ENCODE results near the gene IGLL5. TPM values are rescaled to one million over a fixed set of nuclear protein-coding genes. Genes with fewer than 3 reads are reported as not detected.

IGLL5 gene
- total and polyA plus RNA-seq, 5 donors from 2014 or later: 0.27 to 1.4 (median 0.39) TPM; not detected in 2

DNA sequence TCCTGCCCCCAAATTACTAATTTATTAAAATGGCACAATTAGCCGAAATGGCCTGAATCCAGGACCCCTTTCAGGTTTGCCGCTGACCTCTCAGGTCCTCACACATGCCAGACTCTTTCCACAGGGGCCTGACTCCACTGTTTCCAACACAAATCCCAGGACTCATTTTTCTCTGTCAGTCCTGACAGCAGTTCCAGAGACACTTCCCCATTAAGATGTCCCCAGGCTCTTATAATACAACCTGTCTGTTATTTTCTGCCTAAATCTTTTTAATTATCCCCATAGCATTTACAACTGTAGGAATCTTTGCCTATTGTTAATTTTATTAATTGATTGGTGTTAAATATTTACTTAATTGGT, 9.4 kb upstream of the IGLL5 start:
- no peak overlapping the region for H3K4me3 ChIP-seq (ENCODE audit: low read depth, low read length)
- H3K27ac ChIP-seq (ENCODE audit: insufficient read depth, low read length, poor library complexity, severe bottlenecking): no peak overlapping the region
- peaks cover 0 to 2% (median 0%) of the 10 kb centered on the region in 4 donors for H3K4me1 Mint-ChIP-seq
- peaks cover 4% of the 10 kb centered on the region for H3K36me3 Mint-ChIP-seq
- ATAC-seq (ENCODE audit: low read depth in 2 of 2): no peak
- no peaks in the 10 kb centered on the region for H3K4me1 ChIP-seq (ENCODE audit: control insufficient read depth, insufficient read depth, low read length, poor library complexity, severe bottlenecking)
- no peak overlapping the region for H3K27ac Mint-ChIP-seq
- H3K36me3 ChIP-seq (ENCODE audit: control insufficient read depth, insufficient read depth, low read length): no peaks in the 10 kb centered on the region
- DNase-seq: no peak
- H3K9me3 Mint-ChIP-seq: peaks cover 0 to 11% (median 0%) of the 10 kb centered on the region in 7 donors
- H3K27me3 ChIP-seq (ENCODE audit: control insufficient read depth, insufficient read depth, low read length): no peaks in the 10 kb centered on the region
- H3K4me3 Mint-ChIP-seq: no peak overlapping the region
- H3K9me3 ChIP-seq (ENCODE audit: control insufficient read depth in 2 of 2, low read length in 2 of 2): peaks cover 7 to 10% of the 10 kb centered on the region in 2 experiments
- H3K27me3 Mint-ChIP-seq: peaks cover 8% of the 10 kb centered on the region

GRCh38 chr22:22878801-22879674, 8.6 kb upstream of the IGLL5 start:
- Mint-ChIP-seq H3K27ac (peak overlapping the region in 2 of 3 donors; percentile 5 to 60), H3K9me3 (peaks cover 0 to 5% (median 0%) of the 10 kb centered on the region in 7 donors), H3K27me3 (peaks cover 12% of the 10 kb centered on the region), H3K4me3 (no peak overlapping the region), H3K36me3 (peaks cover 4% of the 10 kb centered on the region), H3K4me1 (peaks cover 0 to 3% (median under 1%) of the 10 kb centered on the region in 4 donors)
- no peak overlapping the region for H3K4me3 ChIP-seq (ENCODE audit: low read depth, low read length)
- no peak overlapping the region for H3K27ac ChIP-seq (ENCODE audit: insufficient read depth, low read length, poor library complexity, severe bottlenecking)
- no peaks in the 10 kb centered on the region for H3K36me3 ChIP-seq (ENCODE audit: control insufficient read depth, insufficient read depth, low read length)
- H3K9me3 ChIP-seq (ENCODE audit: control insufficient read depth in 2 of 2, low read length in 2 of 2): peaks cover 7 to 10% of the 10 kb centered on the region in 2 experiments
- ATAC-seq (ENCODE audit: low read depth in 2 of 2) (no peak), DNase-seq (peak in 1 of 3 donors; percentile 10)
- H3K4me1 ChIP-seq (ENCODE audit: control insufficient read depth, insufficient read depth, low read length, poor library complexity, severe bottlenecking): no peaks in the 10 kb centered on the region
- no peaks in the 10 kb centered on the region for H3K27me3 ChIP-seq (ENCODE audit: control insufficient read depth, insufficient read depth, low read length)

DNA sequence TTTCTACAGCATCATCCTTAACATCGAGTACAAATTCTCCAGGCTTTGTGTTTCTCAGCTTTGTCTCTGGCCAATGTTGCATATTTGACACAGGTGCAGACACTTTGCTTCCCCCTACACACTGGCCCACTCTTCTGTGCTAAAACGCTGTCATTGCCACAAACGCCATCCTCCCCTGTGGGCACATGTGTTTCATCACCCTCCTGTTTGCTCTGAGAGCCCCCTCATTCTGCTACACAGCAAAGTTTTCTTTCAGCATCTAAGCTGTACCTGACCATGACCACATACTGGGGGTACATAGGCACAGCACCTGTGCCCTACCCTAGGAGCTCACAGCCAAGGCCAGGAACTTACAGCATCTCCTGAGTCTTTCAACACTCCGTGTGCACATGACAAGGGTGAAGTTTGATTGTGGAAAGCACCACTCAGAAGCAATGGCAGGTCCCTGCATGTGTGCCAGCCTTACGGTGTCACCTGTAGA, 7.9 kb upstream of the IGLL5 start:
- DNase-seq (no peak), ATAC-seq (ENCODE audit: low read depth in 2 of 2) (no peak)
- H3K27me3 Mint-ChIP-seq: peaks cover 16% of the 10 kb centered on the region
- peaks cover 0 to 4% (median 1%) of the 10 kb centered on the region in 4 donors for H3K4me1 Mint-ChIP-seq
- H3K27ac ChIP-seq (ENCODE audit: insufficient read depth, low read length, poor library complexity, severe bottlenecking): no peak overlapping the region
- peaks cover 0 to 3% (median 0%) of the 10 kb centered on the region in 7 donors for H3K9me3 Mint-ChIP-seq
- H3K27me3 ChIP-seq (ENCODE audit: control insufficient read depth, insufficient read depth, low read length): no peaks in the 10 kb centered on the region
- peak overlapping the region in 1 of 4 donors; percentile 1 for H3K4me3 Mint-ChIP-seq
- peak overlapping the region in 1 of 3 donors; percentile 5 for H3K27ac Mint-ChIP-seq
- H3K9me3 ChIP-seq (ENCODE audit: control insufficient read depth in 2 of 2, low read length in 2 of 2): peaks cover 3 to 4% of the 10 kb centered on the region in 2 experiments
- H3K36me3 Mint-ChIP-seq: peaks cover 4% of the 10 kb centered on the region
- H3K36me3 ChIP-seq (ENCODE audit: control insufficient read depth, insufficient read depth, low read length): no peaks in the 10 kb centered on the region
- H3K4me3 ChIP-seq (ENCODE audit: low read depth, low read length): no peak overlapping the region
- H3K4me1 ChIP-seq (ENCODE audit: control insufficient read depth, insufficient read depth, low read length, poor library complexity, severe bottlenecking): no peaks in the 10 kb centered on the region

DNA sequence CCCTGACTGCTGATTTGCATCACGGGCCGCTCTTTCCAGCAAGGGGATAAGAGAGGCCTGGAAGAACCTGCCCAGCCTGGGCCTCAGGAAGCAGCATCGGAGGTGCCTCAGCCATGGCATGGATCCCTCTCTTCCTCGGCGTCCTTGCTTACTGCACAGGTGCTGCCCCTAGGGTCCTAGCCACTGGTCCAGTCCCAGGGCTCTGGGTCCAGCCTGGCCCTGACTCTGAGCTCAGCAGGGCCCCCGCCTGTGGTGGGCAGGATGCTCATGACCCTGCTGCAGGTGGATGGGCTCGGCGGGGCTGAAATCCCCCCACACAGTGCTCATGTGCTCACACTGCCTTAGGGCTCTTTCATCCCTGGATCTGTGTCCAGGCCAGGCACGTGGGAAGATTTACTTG, 7.0 kb upstream of the IGLL5 start:
- H3K27me3 Mint-ChIP-seq: peaks cover 16% of the 10 kb centered on the region
- no peaks in the 10 kb centered on the region for H3K4me1 ChIP-seq (ENCODE audit: control insufficient read depth, insufficient read depth, low read length, poor library complexity, severe bottlenecking)
- no peak overlapping the region for H3K27ac Mint-ChIP-seq
- no peak overlapping the region for H3K4me3 Mint-ChIP-seq
- H3K27me3 ChIP-seq (ENCODE audit: control insufficient read depth, insufficient read depth, low read length): peaks cover under 1% of the 10 kb centered on the region
- no peaks in the 10 kb centered on the region for H3K9me3 ChIP-seq (ENCODE audit: control insufficient read depth in 2 of 2, low read length in 2 of 2)
- H3K36me3 ChIP-seq (ENCODE audit: control insufficient read depth, insufficient read depth, low read length): no peaks in the 10 kb centered on the region
- H3K4me3 ChIP-seq (ENCODE audit: low read depth, low read length): no peak overlapping the region
- H3K4me1 Mint-ChIP-seq: peaks cover 0 to 4% (median 1%) of the 10 kb centered on the region in 4 donors
- ATAC-seq (ENCODE audit: low read depth in 2 of 2): no peak
- no peak for DNase-seq
- peaks cover under 1% of the 10 kb centered on the region for H3K36me3 Mint-ChIP-seq
- no peak overlapping the region for H3K27ac ChIP-seq (ENCODE audit: insufficient read depth, low read length, poor library complexity, severe bottlenecking)
- H3K9me3 Mint-ChIP-seq: peaks cover 0 to 2% (median 0%) of the 10 kb centered on the region in 7 donors

GRCh38 chr22:22881116-22882000, 6.3 kb upstream of the IGLL5 start:
- H3K27me3 Mint-ChIP-seq: peaks cover 16% of the 10 kb centered on the region
- H3K36me3 Mint-ChIP-seq: no peaks in the 10 kb centered on the region
- no peak overlapping the region for H3K4me3 ChIP-seq (ENCODE audit: low read depth, low read length)
- no peaks in the 10 kb centered on the region for H3K9me3 ChIP-seq (ENCODE audit: control insufficient read depth in 2 of 2, low read length in 2 of 2)
- H3K27ac Mint-ChIP-seq: no peak overlapping the region
- no peak overlapping the region for H3K27ac ChIP-seq (ENCODE audit: insufficient read depth, low read length, poor library complexity, severe bottlenecking)
- no peak overlapping the region for H3K4me3 Mint-ChIP-seq
- no peaks in the 10 kb centered on the region for H3K36me3 ChIP-seq (ENCODE audit: control insufficient read depth, insufficient read depth, low read length)
- ATAC-seq (ENCODE audit: low read depth in 2 of 2): no peak
- peaks cover 2% of the 10 kb centered on the region for H3K27me3 ChIP-seq (ENCODE audit: control insufficient read depth, insufficient read depth, low read length)
- H3K4me1 Mint-ChIP-seq: peaks cover 0 to 3% (median 1%) of the 10 kb centered on the region in 4 donors
- peak in 2 of 3 donors; percentile 22 to 37 for DNase-seq
- H3K4me1 ChIP-seq (ENCODE audit: control insufficient read depth, insufficient read depth, low read length, poor library complexity, severe bottlenecking): no peaks in the 10 kb centered on the region
- H3K9me3 Mint-ChIP-seq: no peaks in the 10 kb centered on the region

GRCh38 chr22:22882033-22882717, 5.4 kb upstream of the IGLL5 start:
- H3K4me3 Mint-ChIP-seq: no peak overlapping the region
- Histone ChIP-seq H3K4me1 (ENCODE audit: control insufficient read depth, insufficient read depth, low read length, poor library complexity, severe bottlenecking) (no peaks in the 10 kb centered on the region), H3K27me3 (ENCODE audit: control insufficient read depth, insufficient read depth, low read length) (peaks cover 2% of the 10 kb centered on the region), H3K36me3 (ENCODE audit: control insufficient read depth, insufficient read depth, low read length) (no peaks in the 10 kb centered on the region), H3K9me3 (ENCODE audit: control insufficient read depth in 2 of 2, low read length in 2 of 2) (no peaks in the 10 kb centered on the region), H3K27ac (ENCODE audit: insufficient read depth, low read length, poor library complexity, severe bottlenecking) (no peak overlapping the region), H3K4me3 (ENCODE audit: low read depth, low read length) (no peak overlapping the region)
- H3K9me3 Mint-ChIP-seq: no peaks in the 10 kb centered on the region
- H3K4me1 Mint-ChIP-seq: peaks cover 0 to 3% (median 1%) of the 10 kb centered on the region in 4 donors
- peaks cover 16% of the 10 kb centered on the region for H3K27me3 Mint-ChIP-seq
- H3K27ac Mint-ChIP-seq: peak overlapping the region in 1 of 3 donors; percentile 36
- peak in 1 of 3 donors; percentile 17 for DNase-seq
- ATAC-seq (ENCODE audit: low read depth in 2 of 2): no peak
- H3K36me3 Mint-ChIP-seq: no peaks in the 10 kb centered on the region

DNA sequence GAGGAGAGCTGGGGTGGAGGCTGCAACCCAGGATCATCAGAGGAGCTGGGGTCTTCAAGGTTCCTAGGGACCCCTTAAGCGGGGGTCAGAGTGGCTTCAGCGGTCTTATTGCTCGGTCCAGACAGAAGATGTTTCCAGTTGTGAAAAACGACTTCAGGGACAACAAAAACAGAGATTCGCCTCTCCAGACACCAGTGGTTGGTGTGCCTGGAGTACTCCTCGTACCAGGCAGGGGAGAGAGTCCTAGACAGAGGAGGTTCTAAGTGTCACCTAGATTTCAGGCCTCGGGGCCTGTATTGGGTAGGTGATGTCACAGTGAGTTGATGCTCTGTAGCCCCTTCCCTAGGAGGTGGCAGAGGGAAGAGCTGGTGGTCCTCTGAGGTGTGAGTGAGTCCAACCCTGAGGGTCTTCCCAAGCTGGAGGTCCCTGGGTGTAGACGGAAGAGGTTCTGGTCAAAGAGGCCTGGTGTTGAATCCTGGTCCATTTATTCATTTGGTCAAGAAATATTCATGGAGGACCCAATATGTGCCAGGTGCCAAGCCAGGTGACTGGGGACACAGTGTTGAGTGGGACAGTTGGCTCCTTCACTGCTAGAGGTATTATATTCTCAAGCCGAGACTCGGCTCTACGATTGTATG, 4.4 kb upstream of the IGLL5 start:
- Mint-ChIP-seq H3K9me3 (no peaks in the 10 kb centered on the region), H3K27me3 (peaks cover 16% of the 10 kb centered on the region), H3K4me1 (peaks cover 0 to 3% (median 1%) of the 10 kb centered on the region in 4 donors), H3K36me3 (no peaks in the 10 kb centered on the region), H3K4me3 (no peak overlapping the region), H3K27ac (no peak overlapping the region)
- H3K36me3 ChIP-seq (ENCODE audit: control insufficient read depth, insufficient read depth, low read length): no peaks in the 10 kb centered on the region
- H3K4me3 ChIP-seq (ENCODE audit: low read depth, low read length): no peak overlapping the region
- no peaks in the 10 kb centered on the region for H3K9me3 ChIP-seq (ENCODE audit: control insufficient read depth in 2 of 2, low read length in 2 of 2)
- H3K27ac ChIP-seq (ENCODE audit: insufficient read depth, low read length, poor library complexity, severe bottlenecking): no peak overlapping the region
- no peak for DNase-seq
- H3K4me1 ChIP-seq (ENCODE audit: control insufficient read depth, insufficient read depth, low read length, poor library complexity, severe bottlenecking): no peaks in the 10 kb centered on the region
- ATAC-seq (ENCODE audit: low read depth in 2 of 2): no peak
- peaks cover 2% of the 10 kb centered on the region for H3K27me3 ChIP-seq (ENCODE audit: control insufficient read depth, insufficient read depth, low read length)

All from CD4-positive, CD25-positive, alpha-beta regulatory T cell (primary cell).